ENCODE results near the gene ATXN1.

DNA sequence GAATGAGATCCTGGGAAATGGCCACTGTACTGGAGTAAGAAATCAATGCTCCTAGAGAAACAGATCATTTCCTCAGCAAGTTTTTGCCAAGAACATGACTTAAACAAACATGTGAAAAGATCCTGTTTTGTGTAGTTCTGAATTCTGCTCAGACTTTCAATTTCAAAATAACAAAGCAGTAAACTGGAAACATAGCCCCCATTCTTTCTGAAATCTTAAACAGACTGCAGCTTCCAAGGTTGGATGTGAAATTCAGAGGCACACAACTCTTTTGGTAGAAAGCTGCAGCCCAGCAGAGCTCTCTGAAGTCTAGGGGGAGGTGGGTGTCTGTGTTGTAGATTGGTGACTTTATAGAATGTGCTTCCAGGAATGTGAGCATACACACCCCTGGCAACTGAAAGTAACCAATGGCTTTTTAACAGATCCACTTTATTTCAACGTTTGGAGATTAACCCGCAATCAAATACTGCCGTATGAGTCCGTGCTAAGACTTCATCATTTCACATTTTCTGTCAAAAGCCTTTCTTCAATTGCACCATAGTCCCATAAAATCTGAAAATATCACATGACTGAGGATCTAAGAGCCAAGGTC, 86.4 kb downstream of the ATXN1 start:
- TF ChIP-seq, protein P1, sequence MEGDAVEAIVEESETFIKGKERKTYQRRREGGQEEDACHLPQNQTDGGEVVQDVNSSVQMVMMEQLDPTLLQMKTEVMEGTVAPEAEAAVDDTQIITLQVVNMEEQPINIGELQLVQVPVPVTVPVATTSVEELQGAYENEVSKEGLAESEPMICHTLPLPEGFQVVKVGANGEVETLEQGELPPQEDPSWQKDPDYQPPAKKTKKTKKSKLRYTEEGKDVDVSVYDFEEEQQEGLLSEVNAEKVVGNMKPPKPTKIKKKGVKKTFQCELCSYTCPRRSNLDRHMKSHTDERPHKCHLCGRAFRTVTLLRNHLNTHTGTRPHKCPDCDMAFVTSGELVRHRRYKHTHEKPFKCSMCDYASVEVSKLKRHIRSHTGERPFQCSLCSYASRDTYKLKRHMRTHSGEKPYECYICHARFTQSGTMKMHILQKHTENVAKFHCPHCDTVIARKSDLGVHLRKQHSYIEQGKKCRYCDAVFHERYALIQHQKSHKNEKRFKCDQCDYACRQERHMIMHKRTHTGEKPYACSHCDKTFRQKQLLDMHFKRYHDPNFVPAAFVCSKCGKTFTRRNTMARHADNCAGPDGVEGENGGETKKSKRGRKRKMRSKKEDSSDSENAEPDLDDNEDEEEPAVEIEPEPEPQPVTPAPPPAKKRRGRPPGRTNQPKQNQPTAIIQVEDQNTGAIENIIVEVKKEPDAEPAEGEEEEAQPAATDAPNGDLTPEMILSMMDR (conservative IDR thresholded peaks at IDR 0.05; ENCODE audit: low read depth, low read length) = no peak
- no peak for TF ChIP-seq EZH2 (IDR thresholded peaks at IDR 0.05; ENCODE audit: low read length, unreplicated experiment)
- TF ChIP-seq EZH2phosphoT487 (IDR thresholded peaks at IDR 0.05; ENCODE audit: borderline replicate concordance, low read length) = no peak

Data from PC-3 (cell line).